Measurements from ENCODE around the gene PRCD. TPM values are rescaled to one million over a fixed set of nuclear protein-coding genes. Genes with fewer than 3 reads are reported as not detected.

Gene PRCD
- 1 to 10 TPM; 2.2 to 3.7 (median 3.0) TPM for polyA plus RNA-seq (ENCODE audit: insufficient read length in 3 of 3)

- no peak for DNase-seq (ENCODE audit: low read depth in 3 of 3, low spot score in 2 of 3)
Measured at GRCh38 chr17:76539631-76540271, at the start of gene PRCD. Gene PRCD (plus strand): TSS chr17:76540044. CDS start chr17:76540142, 98 bp downstream.

GRCh38 chr17:76490112-76490710 is 49.6 kb upstream of the PRCD start:
- no peak for DNase-seq (ENCODE audit: low read depth in 3 of 3, low spot score in 2 of 3)

- DNase-seq (ENCODE audit: low read depth in 3 of 3, low spot score in 2 of 3) = no peak
Measured at GRCh38 chr17:76491271-76492122, 48.3 kb upstream of the PRCD start.

GRCh38 chr17:76492123-76492988 is 47.5 kb upstream of the PRCD start:
- no peak for DNase-seq (ENCODE audit: low read depth in 3 of 3, low spot score in 2 of 3)

GRCh38 chr17:76492989-76493501 is 46.8 kb upstream of the PRCD start:
- no peak for DNase-seq (ENCODE audit: low read depth in 3 of 3, low spot score in 2 of 3)

GRCh38 chr17:76493505-76494167 is 46.2 kb upstream of the PRCD start:
- DNase-seq (ENCODE audit: low read depth in 3 of 3, low spot score in 2 of 3) = no peak

GRCh38 chr17:76495663-76496400 is 44.0 kb upstream of the PRCD start:
- no peak for DNase-seq (ENCODE audit: low read depth in 3 of 3, low spot score in 2 of 3)

GRCh38 chr17:76496464-76496863 is 43.4 kb upstream of the PRCD start:
- DNase-seq (ENCODE audit: low read depth in 3 of 3, low spot score in 2 of 3) = no peak

GRCh38 chr17:76497699-76497978 is 42.2 kb upstream of the PRCD start:
- DNase-seq (ENCODE audit: low read depth in 3 of 3, low spot score in 2 of 3) = no peak

- no peak for DNase-seq (ENCODE audit: low read depth in 3 of 3, low spot score in 2 of 3)
Measured at GRCh38 chr17:76497979-76498875, 41.6 kb upstream of the PRCD start.

GRCh38 chr17:76498876-76499251 is 41.0 kb upstream of the PRCD start:
- no peak for DNase-seq (ENCODE audit: low read depth in 3 of 3, low spot score in 2 of 3)

- no peak for DNase-seq (ENCODE audit: low read depth in 3 of 3, low spot score in 2 of 3)
Measured at GRCh38 chr17:76499267-76499667, 40.6 kb upstream of the PRCD start.

GRCh38 chr17:76500074-76500746 is 39.6 kb upstream of the PRCD start:
- no peak for DNase-seq (ENCODE audit: low read depth in 3 of 3, low spot score in 2 of 3)

GRCh38 chr17:76500747-76501017 is 39.2 kb upstream of the PRCD start:
- DNase-seq (ENCODE audit: low read depth in 3 of 3, low spot score in 2 of 3) = no peak

- no peak for DNase-seq (ENCODE audit: low read depth in 3 of 3, low spot score in 2 of 3)
Measured at GRCh38 chr17:76501018-76501826, 38.6 kb upstream of the PRCD start, which contains the start of gene RHBDF2. Gene RHBDF2 (minus strand): TSS chr17:76501423. CDS start chr17:76481524, 19,899 bp downstream.

- DNase-seq (ENCODE audit: low read depth in 3 of 3, low spot score in 2 of 3) = no peak
Measured at GRCh38 chr17:76501827-76502307, 38.0 kb upstream of the PRCD start.
